Body of pancreas (tissue), 4 donors: ENCODE measurements around the gene GRIA4.

Experiments
- CTCF ChIP-seq, 7 experiments: fragments of 450-650 bp in 4 of 7; fragments of 200-600 bp in 3 of 7; sonication (generic) in 3 of 7; IDR thresholded peaks; one replicate each; pipeline ENCODE4 v1.5.1; 2016 to 2019; ENCODE audit warnings: antibody characterized with exemption in 7 of 7
- POLR2A ChIP-seq, 3 donors: fragments of 450-650 bp; IDR thresholded peaks; one replicate each; pipeline ENCODE4 v1.6.1; 2016; ENCODE audit warnings: antibody characterized with exemption in 3 of 3, mild to moderate bottlenecking in 2 of 3

DNA sequence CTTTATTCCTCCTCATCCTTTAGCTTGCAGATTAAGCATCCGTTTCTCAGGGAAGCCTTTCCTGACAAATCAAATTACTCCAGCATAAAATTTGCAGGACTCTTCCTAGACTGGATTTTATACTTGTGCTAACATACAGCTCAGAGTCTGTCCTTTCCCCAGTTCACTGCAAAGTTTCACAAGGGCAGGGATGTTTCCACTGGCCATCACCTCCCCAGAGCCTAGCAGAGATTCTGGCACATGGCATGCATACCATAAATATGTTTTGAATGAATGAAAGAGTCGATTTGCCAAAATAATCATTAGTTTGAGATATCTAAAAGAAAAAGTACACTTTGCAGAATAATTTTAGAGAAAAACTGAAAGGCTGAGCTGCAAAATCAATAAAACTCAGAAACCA lies 401.6 kb downstream of the GRIA4 start:
- TF ChIP-seq CTCF (IDR thresholded peaks at IDR 0.05) (no peak), POLR2A (IDR thresholded peaks at IDR 0.05) (no peak)
